Osteoblast (primary cell): ENCODE data around the gene ARMH4. TPM values are rescaled to one million over a fixed set of nuclear protein-coding genes. Genes with fewer than 3 reads are reported as not detected.
A peak's percentile ranks its signal among the peaks of the same experiment; 100 is the strongest.
"Not testable (repeated sequence)": the region's sequence is repeated elsewhere in the genome, so short reads cannot be mapped to it uniquely, and the experiment has no call there.

Experiments
- DNase-seq: peaks from one replicate; pipeline ENCODE4 v3.0.0; 2011; ENCODE audit warnings: low spot score, mixed read lengths; ENCODE audit not compliant: insufficient read length; ENCODE audit errors: missing footprints
- H2AFZ ChIP-seq: 2 replicates; pipeline ENCODE4 v1.6.0; 2011; ENCODE audit warnings: mild to moderate bottlenecking, low read length
- H3K27ac ChIP-seq: 2 replicates; pipeline ENCODE4 v1.5.1; 2011; ENCODE audit warnings: mild to moderate bottlenecking, low read depth, low read length, moderate library complexity
- H3K27me3 ChIP-seq: 2 replicates; pipeline ENCODE4 v1.6.0; 2012; ENCODE audit warnings: mild to moderate bottlenecking, control low read depth, inconsistent platforms, low read length, moderate library complexity; ENCODE audit not compliant: insufficient read depth
- H3K36me3 ChIP-seq: 2 replicates; pipeline ENCODE4 v1.5.1; 2011; ENCODE audit warnings: mild to moderate bottlenecking, low read length, control low read depth, moderate library complexity; ENCODE audit not compliant: insufficient read depth
- H3K4me1 ChIP-seq: 2 replicates; pipeline ENCODE4 v1.5.1; 2011; ENCODE audit warnings: mild to moderate bottlenecking, low read length, control low read depth, moderate library complexity; ENCODE audit not compliant: insufficient read depth
- H3K4me2 ChIP-seq: 2 replicates; pipeline ENCODE4 v1.6.0; 2011; ENCODE audit warnings: mild to moderate bottlenecking, low read length; ENCODE audit not compliant: insufficient read depth
- H3K4me3 ChIP-seq: fragments of 200-600 bp; sonication (generic); 3 replicates; pipeline ENCODE4 v1.5.1; 2012; ENCODE audit warnings: mild to moderate bottlenecking, low read length, inconsistent platforms; ENCODE audit not compliant: insufficient read depth
- H3K79me2 ChIP-seq: 2 replicates; pipeline ENCODE4 v1.6.0; 2012; ENCODE audit warnings: mild to moderate bottlenecking, low read length, control low read depth, inconsistent platforms; ENCODE audit not compliant: insufficient read depth
- H3K9me3 ChIP-seq: 2 replicates; pipeline ENCODE4 v1.5.1; 2011; ENCODE audit warnings: low read depth, low read length, control low read depth
- H4K20me1 ChIP-seq: 2 replicates; pipeline ENCODE4 v1.6.0; 2012; ENCODE audit warnings: mild to moderate bottlenecking, low read length, control low read depth; ENCODE audit not compliant: insufficient read depth
- CTCF ChIP-seq: IDR thresholded peaks from 2 replicates; pipeline ENCODE4 v1.5.1; 2011; ENCODE audit warnings: mild to moderate bottlenecking, low read depth, low read length, moderate library complexity; ENCODE audit errors: extremely low read depth
- total RNA-seq: library from RNA; depleted of rRNA; stranded (reverse); fragments of >200 nt; gene quantifications from 2 replicates; pipeline ENCODE4 v1.2.3, GENCODE V29; 2012

Gene ARMH4
- total RNA-seq, 1 donor, result 10.9 TPM

- no peak for DNase-seq
Measured at GRCh38 chr14:58129208-58129607, 22.8 kb downstream of the ARMH4 start.

DNA sequence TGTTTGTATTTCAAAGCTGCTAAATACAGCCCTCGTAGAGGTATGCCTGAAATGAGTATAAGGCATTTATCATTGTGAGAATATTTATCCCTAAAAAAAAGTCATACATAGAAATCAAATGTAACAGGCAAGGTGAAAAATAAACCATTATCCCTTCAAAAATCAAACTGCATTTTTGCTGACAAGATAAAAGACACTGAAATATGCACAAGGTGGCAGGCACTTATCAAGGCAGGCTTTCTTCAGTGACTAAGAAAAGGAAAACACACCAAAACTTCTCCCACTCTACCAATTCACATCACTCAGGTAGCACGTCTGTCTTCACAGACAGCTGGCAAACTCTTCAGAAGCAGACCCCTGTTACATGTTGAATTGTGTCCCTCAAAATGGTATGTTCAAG, 23.6 kb downstream of the ARMH4 start:
- no peaks in the 10 kb centered on the region for H3K79me2 ChIP-seq
- H3K4me2 ChIP-seq, result no peak overlapping the region
- H3K4me3 ChIP-seq, result no peak overlapping the region
- no peaks in the 10 kb centered on the region for H3K27me3 ChIP-seq
- no peak for TF ChIP-seq CTCF
- no peak for DNase-seq
- peaks cover 6% of the 10 kb centered on the region for H3K4me1 ChIP-seq
- H3K9me3 ChIP-seq, result no peaks in the 10 kb centered on the region
- no peak overlapping the region for H2AFZ ChIP-seq
- no peaks in the 10 kb centered on the region for H4K20me1 ChIP-seq
- H3K27ac ChIP-seq, result no peak overlapping the region
- H3K36me3 ChIP-seq, result no peaks in the 10 kb centered on the region

More at GRCh38 chr14:58129208-58129607, 22.8 kb downstream of the ARMH4 start:
- Histone ChIP-seq H2AFZ (no peak overlapping the region), H3K27me3 (no peaks in the 10 kb centered on the region), H3K4me2 (no peak overlapping the region), H3K36me3 (no peaks in the 10 kb centered on the region), H3K27ac (no peak overlapping the region), H3K4me1 (peaks cover 6% of the 10 kb centered on the region), H3K9me3 (no peaks in the 10 kb centered on the region), H4K20me1 (no peaks in the 10 kb centered on the region), H3K79me2 (no peaks in the 10 kb centered on the region), H3K4me3 (no peak overlapping the region)
- TF ChIP-seq CTCF, result peak; percentile 31

GRCh38 chr14:58122546-58122945, 29.5 kb downstream of the ARMH4 start:
- not testable (repeated sequence) for H3K4me1 ChIP-seq, H3K36me3 ChIP-seq, H3K4me2 ChIP-seq, H2AFZ ChIP-seq, H3K79me2 ChIP-seq, DNase-seq, H4K20me1 ChIP-seq, H3K27ac ChIP-seq, H3K9me3 ChIP-seq, H3K27me3 ChIP-seq, H3K4me3 ChIP-seq

GRCh38 chr14:58121530-58122186, 30.4 kb downstream of the ARMH4 start:
- H3K27me3 ChIP-seq, result no peaks in the 10 kb centered on the region
- H3K27ac ChIP-seq, result no peak overlapping the region
- H3K4me2 ChIP-seq, result no peak overlapping the region
- no peak overlapping the region for H3K4me3 ChIP-seq
- TF ChIP-seq CTCF, result no peak
- no peaks in the 10 kb centered on the region for H3K4me1 ChIP-seq
- H3K79me2 ChIP-seq, result no peaks in the 10 kb centered on the region
- H3K9me3 ChIP-seq, result no peaks in the 10 kb centered on the region
- H4K20me1 ChIP-seq, result no peaks in the 10 kb centered on the region
- H2AFZ ChIP-seq, result no peak overlapping the region
- no peaks in the 10 kb centered on the region for H3K36me3 ChIP-seq
- DNase-seq, result no peak
